HG03066 (cell line): ENCODE results near the gene PDE4B.
A peak's percentile ranks its signal among the peaks of the same experiment; 100 is the strongest.
"Not testable (repeated sequence)": the region's sequence is repeated elsewhere in the genome, so short reads cannot be mapped to it uniquely, and the experiment has no call there.

Experiments
- ATAC-seq: cut with Tn5 transposase; IDR thresholded peaks from one replicate; pipeline ENCODE4 v1.9.1; 2021; ENCODE audit warnings: low read depth; ENCODE audit not compliant: unreplicated experiment

The PDE4B gene

DNA sequence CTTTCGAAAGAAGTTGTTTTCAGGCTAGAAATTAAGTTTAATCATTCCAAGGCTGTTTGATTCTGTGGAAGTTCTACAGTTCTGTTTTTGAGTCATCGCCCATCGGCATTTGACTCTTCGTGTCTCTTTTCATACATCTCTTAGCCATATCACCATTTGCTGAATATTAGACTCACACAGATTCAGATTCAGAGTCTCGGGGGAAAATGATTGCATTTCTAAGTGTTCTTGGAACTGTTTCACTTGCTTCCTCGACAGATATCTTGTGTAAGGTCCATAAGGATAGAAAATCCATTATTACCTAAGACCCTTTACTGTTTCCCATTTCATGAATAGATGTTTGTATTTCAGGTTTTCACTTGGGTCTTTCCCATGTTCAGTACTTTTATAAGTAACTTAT lies 504.3 kb downstream of the PDE4B start:
- ATAC-seq = no peak

DNA sequence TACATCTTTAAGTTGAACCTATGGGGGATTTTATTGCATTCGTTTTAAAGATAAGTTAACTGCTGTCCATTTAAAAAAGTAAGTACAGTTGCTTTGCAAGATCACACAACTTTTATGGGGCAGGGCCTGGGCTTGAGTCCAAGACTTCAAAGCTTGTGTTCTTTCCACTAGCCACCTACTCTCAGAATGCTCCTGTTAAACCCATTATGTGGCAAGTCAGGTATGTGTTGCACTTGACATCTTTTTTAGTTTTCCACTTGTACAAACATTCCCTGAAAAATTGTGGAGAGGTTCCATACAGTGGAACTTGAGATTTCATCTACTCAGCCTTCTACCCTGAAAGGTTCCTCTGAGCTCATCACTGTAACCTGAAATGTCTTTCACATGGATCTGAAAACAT lies 505.8 kb downstream of the PDE4B start:
- no peak for ATAC-seq

DNA sequence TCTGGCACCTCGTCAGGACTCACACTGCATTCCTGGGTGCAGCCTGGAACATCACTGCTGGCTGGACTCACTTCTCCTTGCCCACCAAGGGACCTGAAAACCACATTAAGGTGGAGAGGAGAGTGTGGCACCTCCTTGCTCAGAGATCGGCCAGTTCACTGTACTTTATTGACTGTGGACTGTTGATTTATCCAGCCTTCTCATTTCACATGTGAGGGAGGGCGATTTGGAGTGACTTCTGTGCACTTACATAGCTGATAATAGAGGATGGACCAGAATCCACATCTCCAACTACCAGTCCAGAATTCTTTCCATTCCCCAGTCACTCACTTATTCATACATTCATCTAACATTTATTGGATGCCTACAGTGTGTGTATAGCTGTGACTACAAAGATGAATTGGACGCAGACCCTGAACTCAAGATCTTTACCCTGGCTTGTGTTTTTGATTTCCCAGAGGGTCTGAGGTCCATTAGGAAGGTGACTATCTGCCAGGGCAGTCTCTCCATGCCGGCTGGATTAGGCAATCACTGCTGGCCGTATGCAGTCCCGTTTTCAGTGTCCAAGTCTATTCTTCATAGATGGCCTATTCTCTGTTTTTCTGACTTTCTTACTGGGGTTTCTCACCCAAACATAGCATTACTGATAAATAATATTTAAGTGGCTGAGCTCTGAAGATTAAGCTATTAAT lies 507.7 kb downstream of the PDE4B start:
- ATAC-seq = no peak

GRCh38 chr1:66300972-66301451 lies 508.3 kb downstream of the PDE4B start:
- peak; percentile 73 for ATAC-seq

GRCh38 chr1:66302184-66302742 lies 509.6 kb downstream of the PDE4B start:
- no peak for ATAC-seq

- no peak for ATAC-seq
Measured at GRCh38 chr1:66302815-66303214, 510.1 kb downstream of the PDE4B start.

DNA sequence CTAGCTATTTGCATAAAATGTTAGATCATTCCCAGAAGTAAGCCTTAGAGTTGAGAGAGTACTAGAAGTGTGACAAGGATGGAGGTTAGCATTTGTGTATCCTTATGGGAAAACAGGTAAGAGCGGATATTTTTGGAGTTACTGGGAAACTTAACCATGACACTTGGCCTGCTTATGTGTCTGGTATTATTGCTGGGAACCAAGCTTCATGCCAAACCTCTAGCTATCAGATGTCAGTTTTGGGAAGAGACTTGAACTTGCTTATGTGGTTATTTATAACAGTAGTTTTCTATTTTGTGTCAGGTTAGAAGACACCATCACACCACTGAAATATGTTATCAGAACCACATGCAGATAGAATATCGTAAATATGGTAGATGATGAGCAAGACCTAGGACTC lies 511.0 kb downstream of the PDE4B start:
- ATAC-seq = no peak

DNA sequence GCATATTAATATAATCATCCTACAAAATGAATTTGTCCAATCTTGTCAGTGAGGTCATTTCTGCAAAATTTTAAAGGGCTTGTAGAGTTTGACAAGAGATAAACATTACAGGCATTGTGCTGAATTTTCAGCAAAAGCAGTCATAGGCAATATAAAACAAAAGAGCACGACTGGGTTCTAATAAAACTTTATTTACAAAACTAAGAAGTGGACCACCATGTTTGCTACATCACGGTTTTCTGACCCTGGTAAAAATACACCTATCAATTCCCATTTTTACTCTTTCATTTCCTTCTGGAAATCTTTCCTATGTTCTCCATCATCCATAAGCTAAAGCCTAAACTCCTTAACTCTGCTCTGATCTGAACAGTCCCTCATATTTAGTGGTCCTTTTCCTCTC lies 511.4 kb downstream of the PDE4B start:
- no peak for ATAC-seq

GRCh38 chr1:66305927-66306326 lies 513.2 kb downstream of the PDE4B start:
- no peak for ATAC-seq

DNA sequence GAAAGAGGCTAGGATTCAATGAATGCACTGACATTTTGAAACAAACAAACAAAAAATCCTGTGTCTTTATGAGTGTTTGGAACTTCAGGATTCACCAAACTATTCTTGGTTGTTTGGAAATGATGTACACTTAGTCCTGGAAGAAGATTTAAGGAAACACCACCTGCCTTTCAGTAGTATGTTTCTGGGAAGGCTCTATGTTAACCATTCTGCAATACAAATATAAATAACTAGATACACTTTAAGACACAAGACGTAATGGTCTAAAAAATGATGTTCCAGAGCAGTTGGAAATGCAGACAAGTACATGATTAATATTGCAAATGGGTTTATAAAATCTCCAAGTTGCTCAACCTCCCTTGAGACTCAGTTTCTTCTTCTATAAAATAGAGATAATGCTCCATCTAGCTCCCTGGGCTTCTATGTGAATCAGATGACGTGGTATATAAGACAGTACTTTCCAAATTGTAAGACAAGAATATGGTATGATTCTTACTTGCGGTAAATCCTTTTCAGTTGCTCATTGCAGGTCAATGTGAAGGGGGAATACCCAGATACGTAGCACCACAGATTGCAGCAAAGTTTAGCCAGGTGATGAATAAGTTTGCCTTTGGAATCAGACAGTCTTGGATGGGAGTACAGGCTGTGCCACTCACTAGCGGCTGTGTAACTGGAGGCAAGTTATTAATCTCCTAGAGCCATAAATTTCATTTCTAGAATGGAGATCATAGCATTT lies 516.5 kb downstream of the PDE4B start:
- ATAC-seq = no peak

- no peak for ATAC-seq
Measured at GRCh38 chr1:66311092-66311491, 518.4 kb downstream of the PDE4B start.

DNA sequence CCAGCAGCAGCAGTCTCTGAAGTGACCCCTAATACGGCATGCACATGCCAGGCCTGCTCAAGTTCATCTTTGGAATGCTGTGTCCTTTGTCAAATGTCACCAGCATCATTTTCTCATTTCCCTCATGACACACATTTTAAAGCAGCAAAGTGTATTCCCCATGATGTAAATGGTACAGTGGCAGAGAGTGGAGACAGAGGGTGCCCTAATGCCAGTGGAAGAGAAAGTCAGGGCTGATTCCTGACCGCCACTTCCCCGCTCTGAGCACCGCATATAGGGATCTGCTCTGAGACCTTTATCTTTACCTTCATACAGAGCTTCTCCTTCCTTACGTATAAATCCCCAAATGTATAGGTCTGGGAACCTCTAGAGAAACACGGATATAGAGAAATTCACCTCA lies 518.9 kb downstream of the PDE4B start:
- ATAC-seq = no peak

GRCh38 chr1:66312271-66312990 lies 519.7 kb downstream of the PDE4B start:
- no peak for ATAC-seq

DNA sequence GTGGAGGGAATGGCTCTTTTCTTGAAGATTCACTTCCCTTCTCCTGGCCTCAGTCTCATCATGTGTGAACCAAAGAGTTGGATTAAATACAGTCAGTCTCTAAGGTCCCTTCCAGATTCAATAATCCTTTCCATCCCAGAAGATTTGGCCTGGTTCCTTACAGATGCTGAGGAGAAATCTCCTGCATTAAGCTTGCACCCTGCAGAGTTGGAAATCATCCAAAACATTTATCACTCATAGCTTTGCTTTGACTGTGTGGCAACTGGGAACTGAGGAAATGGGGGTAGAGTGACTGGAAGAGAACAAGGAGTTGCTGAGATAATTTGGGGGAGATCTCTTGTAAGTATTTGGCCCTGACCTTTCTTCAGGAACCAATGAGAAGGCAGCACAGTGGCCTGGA lies 520.7 kb downstream of the PDE4B start:
- no peak for ATAC-seq

GRCh38 chr1:66315671-66316070 lies 523.0 kb downstream of the PDE4B start:
- ATAC-seq = no peak

GRCh38 chr1:66316464-66317247 lies 524.0 kb downstream of the PDE4B start:
- ATAC-seq = no peak

DNA sequence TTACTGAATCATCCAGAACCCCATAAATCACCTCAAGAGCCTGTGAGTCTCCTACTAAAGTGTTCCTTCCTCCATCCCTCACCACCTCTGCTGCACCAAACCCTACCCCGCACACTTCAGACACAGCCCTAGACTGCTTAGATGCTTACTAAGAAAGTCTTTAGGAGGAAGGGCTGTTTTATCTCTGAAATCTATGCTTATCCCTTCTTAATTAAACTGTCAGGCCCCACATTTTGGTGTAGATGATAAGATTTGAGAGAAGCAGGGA lies 524.5 kb downstream of the PDE4B start:
- no peak for ATAC-seq

DNA sequence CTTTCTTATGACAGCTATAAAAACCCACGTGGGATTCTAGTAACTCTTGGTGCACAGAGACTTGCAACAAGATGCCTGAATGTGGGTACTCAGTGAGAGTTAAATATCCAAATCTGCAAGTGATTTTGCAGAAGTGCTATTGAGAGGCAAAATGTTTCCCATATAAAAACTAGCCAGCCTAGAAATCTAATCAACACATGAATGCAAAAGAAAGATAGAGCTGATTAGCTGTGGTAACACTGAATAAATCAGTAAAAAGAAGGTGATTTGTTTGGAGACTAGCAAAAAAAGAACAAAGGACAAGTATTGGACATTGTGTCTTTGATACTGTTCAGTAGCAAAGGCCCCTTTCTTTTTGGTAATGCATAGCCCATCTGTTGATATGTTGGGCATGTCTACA lies 527.5 kb downstream of the PDE4B start:
- no peak for ATAC-seq

- ATAC-seq = not testable (repeated sequence)
Measured at GRCh38 chr1:66322462-66322861, 529.8 kb downstream of the PDE4B start.

DNA sequence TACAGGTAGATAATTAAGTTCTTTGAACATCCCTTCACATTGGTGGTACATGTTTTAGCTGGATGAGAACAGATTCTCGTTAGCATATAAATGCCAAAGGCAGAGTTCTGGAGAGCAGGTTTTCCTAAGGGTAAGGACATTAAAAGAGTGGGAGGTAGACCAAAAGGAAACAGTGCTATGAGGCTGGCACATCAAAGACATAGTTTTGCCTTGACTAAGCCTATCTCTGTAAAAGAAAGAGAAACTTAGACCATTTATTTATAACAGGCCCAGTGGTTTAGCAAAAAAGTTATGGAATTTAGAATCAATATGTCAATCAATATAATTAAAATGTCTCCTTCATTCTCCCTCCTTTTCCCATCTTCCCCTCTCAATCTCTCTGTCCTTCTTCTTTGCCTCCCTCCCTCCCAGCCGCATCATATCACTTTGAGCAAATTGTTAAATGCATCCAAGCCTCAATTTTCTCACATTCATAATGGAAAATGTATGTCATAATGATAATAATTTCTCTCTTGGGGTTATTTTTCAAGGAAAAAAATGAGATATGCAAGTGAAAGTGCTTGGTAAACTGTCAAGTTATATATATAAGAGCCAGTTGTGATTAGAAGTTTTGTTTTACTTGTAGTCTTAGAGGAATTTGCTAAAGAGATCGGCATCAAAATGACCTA lies 531.4 kb downstream of the PDE4B start:
- ATAC-seq = no peak
